Measurements from ENCODE around the gene AANAT. TPM values are rescaled to one million over a fixed set of nuclear protein-coding genes. Genes with fewer than 3 reads are reported as not detected.

AANAT gene
- total RNA-seq, 1 donor from 2014 or later: not detected

DNA sequence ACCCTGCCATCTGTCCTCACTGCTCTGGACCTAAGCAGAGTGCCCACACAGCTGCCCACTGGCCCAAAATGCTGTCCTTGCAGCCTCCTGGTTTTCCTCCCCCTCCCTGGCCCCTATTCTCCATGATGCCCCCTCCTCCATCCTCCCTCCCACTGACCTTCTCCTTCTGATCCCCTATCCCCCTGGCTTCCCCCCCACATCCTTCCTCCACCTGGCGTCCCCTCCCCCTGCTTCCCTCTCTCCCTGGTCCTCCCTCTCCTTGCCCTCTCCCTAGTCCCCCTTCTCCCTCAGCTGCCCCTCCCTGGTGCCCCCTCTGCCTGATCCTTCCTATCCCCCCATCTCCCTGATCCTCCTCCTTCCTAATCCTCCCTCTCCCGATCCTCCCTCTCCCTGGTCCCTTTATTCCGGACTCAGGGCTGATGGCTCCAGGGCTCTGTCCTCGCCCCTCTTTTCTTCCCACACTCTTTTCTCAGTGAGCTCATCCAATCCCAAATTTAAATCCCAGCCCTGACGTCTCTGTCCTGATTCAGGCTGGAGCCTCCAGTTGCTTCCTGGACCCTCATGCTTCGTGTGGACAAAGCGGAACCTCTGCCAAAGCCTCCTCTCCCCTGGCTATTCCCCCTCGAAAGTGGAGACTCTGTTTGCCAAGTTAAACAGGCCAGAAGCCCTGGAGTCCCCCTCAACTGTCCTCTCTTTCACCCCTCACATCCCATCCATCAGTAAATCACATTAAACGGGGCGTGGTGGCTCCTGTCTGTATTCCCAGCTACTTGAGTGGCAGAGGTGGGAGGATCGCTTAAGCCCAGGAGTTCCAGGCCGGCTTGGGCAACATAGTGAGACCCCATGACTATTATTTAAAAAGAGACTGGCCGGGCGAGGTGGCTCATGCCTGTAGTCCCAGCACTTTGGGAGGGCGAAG lies 51.9 kb downstream of the AANAT start:
- no peaks in the 10 kb centered on the region for H3K9me3 Mint-ChIP-seq (ENCODE audit: low read depth)
- DNase-seq (ENCODE audit: low spot score): no peak
- no peak overlapping the region for H3K4me3 Mint-ChIP-seq (ENCODE audit: unreplicated experiment)
- peaks cover 9% of the 10 kb centered on the region for H3K27me3 Mint-ChIP-seq (ENCODE audit: low read depth)
- peaks cover 13% of the 10 kb centered on the region for H3K4me1 Mint-ChIP-seq (ENCODE audit: low read depth)
- H3K27ac Mint-ChIP-seq (ENCODE audit: unreplicated experiment): no peak overlapping the region
- no peaks in the 10 kb centered on the region for H3K36me3 Mint-ChIP-seq (ENCODE audit: low read depth)
- TF ChIP-seq, protein P1, sequence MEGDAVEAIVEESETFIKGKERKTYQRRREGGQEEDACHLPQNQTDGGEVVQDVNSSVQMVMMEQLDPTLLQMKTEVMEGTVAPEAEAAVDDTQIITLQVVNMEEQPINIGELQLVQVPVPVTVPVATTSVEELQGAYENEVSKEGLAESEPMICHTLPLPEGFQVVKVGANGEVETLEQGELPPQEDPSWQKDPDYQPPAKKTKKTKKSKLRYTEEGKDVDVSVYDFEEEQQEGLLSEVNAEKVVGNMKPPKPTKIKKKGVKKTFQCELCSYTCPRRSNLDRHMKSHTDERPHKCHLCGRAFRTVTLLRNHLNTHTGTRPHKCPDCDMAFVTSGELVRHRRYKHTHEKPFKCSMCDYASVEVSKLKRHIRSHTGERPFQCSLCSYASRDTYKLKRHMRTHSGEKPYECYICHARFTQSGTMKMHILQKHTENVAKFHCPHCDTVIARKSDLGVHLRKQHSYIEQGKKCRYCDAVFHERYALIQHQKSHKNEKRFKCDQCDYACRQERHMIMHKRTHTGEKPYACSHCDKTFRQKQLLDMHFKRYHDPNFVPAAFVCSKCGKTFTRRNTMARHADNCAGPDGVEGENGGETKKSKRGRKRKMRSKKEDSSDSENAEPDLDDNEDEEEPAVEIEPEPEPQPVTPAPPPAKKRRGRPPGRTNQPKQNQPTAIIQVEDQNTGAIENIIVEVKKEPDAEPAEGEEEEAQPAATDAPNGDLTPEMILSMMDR (IDR thresholded peaks at IDR 0.05): no peak

Other genes starting within 250 kb of the AANAT start
- 1.1 to 1.5 TPM (median 1.4 TPM) in 3 replicates for gene RNF157, start 227.1 kb upstream of the AANAT start, total RNA-seq
- 6.7 to 14.1 TPM (median 13.2 TPM) in 3 replicates for gene UBALD2, start 202.3 kb upstream of the AANAT start, total RNA-seq
- gene QRICH2, start 159.3 kb upstream of the AANAT start, total RNA-seq: 4.7 to 5.2 TPM (median 5.0 TPM) in 3 replicates
- gene PRPSAP1, start 113.7 kb upstream of the AANAT start, total RNA-seq: 41.4 to 59.0 TPM (median 55.3 TPM) in 3 replicates
- 5.8 to 12.8 TPM (median 12.7 TPM) in 3 replicates for gene SPHK1, start 83.0 kb upstream of the AANAT start, total RNA-seq
- gene UBE2O, start 14.5 kb upstream of the AANAT start, total RNA-seq: 20.0 to 22.1 TPM (median 22.0 TPM) in 3 replicates
- gene RHBDF2, start 33.8 kb downstream of the AANAT start, total RNA-seq: 4.7 to 5.4 TPM (median 4.9 TPM) in 3 replicates
- gene CYGB, start 70.1 kb downstream of the AANAT start, total RNA-seq: 0.48 to 5.4 TPM (median 4.6 TPM) in 3 replicates
- 0.55 to 1.0 TPM (median 0.92 TPM) in 3 replicates for gene PRCD, start 72.4 kb downstream of the AANAT start, total RNA-seq
- gene ST6GALNAC2, start 118.3 kb downstream of the AANAT start, total RNA-seq: 1.5 to 3.0 TPM (median 2.8 TPM) in 3 replicates
- gene ST6GALNAC1, start 176.2 kb downstream of the AANAT start, total RNA-seq: not detected in 3 replicates
- 141 to 200 TPM (median 197 TPM) in 3 replicates for gene MXRA7, start 243.4 kb downstream of the AANAT start, total RNA-seq